Measurements from ENCODE around the gene SUSD3.
"Not testable (repeated sequence)": the region's sequence is repeated elsewhere in the genome, so short reads cannot be mapped to it uniquely, and the experiment has no call there.

SUSD3 gene

DNA sequence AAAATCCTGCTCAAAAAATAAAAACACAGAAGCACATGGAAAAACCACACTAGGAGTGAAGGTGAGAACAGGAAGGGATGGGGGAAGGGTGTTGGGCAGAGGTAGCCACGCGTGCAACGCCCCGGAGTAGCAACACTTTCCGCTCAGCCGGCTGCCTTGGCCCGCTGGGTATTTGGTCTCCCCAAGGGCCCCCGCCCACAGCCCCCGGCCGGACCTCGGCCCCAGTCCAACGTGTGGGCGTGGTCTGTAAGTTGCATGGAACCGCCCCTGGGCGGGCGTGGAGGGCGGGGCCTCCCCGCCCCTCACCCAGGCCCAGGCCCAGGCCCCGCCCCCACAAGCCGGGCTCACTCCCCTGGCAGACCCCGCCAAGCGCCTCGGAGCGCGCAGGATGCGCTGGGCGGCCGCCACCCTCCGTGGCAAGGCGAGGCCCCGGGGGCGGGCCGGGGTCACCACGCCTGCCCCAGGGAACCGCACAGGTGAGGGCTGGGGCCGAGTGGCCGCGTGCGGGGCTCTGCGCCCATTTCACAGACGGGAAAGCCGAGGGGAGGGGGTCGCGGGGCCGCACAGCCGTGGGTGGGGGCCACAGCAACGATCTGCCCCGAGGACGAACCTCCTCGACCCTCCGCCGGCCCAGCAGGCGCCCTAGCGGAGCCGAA is at the start of gene SUSD3:
SUSD3 (plus strand) TSS at position 347 of the 656 bp plus-strand sequence; CDS start at position 389, 42 bp downstream.
- DNase-seq: no peak

DNA sequence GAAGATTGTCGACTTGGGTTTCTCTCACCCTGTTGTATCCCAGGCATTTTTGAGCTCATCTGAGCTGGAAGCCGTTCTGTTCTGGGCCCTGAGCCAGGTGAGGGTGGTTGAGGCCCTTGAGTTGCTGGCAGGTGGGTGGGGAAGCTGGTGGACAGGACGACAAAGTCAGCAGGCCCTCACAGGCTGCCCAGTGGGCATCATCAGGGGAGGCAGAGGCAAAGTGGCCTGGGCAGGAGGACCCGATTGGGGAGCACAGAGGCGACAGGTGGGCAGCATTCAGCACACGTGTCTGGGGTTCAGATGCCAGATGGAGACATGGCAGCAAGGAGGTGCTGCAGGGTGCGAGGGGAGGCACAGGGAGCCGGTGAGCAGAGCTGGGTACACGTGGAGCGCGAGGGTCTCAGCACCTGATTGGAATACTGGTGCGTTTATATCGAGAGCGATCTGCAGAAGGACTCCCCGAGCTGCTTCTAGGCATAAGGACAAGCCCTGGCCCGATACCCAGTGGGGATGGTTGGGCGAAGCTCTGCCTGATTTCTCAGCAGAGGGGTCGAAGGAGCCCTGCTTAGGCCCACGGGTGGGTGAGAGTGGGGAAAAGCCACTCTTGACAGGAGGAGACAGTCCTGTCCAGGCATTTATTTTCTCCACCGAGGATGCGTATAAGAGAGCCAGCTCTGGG is 49.0 kb upstream of the SUSD3 start:
- DNase-seq: no peak

DNA sequence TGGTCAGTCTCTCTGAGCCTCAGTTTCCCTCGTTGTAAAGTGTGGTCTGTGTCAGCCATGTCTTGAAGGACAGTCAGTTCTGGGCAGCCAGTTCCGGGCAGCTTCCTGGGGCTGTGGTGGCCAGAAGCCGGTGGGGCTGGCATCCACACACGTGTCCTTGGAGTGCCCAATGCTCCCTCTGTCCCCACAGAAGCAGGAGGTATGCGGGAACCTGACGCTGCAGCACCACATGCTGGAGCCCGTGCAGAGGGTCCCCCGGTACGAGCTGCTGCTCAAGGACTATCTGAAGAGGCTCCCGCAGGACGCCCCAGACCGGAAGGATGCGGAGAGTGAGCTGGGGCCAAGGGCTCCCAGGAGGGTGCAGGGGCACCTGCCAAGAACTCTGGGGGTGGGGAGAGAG is 48.4 kb upstream of the SUSD3 start:
- no peak for DNase-seq

DNA sequence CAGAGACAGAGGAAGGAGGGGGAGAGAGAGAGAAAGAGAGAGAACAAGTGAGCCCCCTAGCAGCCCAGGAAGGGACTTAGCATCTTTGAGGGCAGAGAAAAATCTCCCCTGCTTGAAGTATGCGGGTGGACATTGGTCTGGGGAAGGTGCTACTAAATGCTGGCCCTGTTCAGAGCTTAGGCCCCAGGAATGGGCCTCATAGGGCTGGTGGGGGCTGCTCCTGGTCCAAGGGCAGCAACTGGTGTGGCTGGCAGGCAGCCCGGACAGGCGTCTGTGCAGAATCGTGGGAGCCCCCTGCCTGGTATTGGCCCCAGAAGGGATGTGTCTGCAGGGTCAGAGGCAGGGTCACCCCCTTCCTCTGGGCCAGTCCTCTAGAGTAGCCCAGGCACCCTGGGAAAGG is 47.8 kb upstream of the SUSD3 start:
- DNase-seq: no peak

DNA sequence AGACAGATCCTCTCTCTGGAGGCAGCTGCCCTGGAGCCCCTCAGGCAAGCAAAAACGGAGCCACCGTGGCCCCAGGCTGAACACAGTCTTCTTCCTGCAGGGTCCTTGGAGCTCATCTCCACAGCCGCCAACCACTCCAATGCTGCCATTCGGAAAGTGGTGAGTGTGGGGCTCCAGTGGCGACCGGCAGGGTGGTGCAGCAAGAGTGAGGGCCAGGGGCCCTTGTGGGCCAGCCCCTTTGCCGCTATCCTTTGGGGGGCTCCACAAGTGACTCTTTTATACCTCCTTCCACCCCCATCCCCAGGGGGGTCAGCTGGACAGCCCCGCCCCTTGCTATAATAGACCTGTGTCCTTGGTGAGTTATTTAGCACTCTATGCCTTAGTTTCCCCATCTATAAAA is 47.4 kb upstream of the SUSD3 start:
- no peak for DNase-seq

DNA sequence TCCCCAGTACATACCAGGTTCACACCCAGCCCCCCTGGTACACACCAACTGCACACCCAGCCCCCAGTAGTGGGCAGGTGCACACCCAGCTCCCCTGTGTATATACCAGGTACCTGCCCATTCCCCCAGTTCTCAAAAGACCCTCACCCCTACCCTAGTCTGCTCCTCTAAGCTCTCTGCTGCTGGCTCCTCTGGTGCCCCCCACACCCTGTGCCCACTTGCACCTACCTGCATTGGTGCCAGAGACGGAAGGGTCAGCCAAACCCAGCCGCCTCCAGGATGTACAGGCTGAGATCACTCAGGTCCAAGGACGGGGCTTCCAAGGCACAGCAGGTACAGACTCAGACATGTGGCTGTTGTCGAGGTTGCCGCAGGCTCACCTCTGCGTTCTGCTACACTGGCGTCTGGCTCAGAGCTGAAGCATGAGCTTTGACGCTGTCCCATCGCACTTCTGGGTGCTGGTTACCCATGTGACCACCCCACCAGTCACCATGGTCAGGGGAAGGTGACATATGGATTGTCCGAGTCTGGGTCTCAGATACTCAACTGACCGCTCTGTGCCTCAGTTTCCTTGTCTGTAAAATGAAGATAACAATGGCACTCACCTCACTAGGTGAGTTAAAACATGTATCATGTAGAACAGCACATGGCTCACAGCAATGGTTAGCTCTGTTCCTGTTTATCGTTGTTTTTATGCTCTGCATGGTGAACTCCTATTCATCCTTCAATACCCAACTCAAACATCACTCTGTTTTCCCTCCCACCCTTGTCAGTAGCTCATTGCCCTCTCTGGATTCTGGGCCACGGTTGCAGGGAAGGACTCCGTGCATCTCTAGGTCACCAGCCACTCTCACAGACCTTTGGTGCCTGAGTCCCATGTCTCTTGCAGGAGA is 45.3 kb upstream of the SUSD3 start:
- DNase-seq: no peak

DNA sequence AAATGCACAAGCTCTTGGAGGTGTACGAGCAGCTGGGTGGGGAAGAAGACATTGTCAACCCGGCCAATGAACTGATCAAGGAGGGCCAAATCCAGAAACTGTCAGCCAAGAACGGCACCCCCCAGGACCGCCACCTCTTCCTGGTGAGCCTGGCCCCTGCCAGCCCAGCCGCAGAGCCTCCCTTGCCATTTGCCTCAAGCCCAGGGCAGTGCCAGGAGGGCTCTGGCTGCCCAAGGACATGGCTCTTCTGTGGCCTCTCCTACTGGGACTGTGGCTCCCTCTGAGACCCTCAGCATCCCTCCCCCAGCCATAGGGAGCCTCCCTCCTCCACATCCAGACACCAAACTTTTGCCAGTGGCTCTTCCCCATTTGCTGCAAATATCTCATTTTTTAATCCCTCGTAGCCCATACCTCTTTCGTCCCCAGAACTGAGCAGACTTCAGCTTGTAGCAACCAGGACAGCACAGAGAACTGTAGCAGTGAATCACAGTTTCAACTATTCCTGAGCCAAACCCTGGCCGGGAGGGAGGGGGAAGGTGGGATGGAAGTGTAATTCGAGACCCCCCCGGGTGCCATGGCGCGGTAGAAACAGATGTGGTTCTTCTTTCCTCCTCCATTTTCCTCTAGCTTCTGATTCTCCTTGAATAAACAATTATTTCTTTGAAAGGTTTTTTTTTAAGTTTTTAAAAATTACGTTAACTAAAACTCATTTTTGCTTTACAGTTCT is 44.5 kb upstream of the SUSD3 start:
- no peak for DNase-seq

DNA sequence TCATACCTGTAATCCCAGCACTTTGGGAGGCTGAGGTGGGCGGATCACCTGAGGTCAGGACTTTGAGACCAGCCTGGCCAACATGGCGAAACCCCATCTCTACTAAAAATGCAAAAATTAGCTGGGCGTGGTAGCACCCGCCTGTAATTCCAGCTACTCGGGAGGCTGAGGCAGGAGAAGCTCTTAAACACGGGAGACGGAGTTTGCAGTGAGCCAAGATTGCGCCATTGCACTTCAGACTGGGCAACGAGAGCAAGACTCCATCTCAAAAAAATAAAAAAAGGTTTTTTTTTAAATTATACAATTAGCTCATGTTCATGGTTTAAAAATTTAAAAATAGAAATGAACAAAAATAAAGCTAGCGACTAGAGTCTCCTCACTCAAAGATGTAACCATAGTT is 43.3 kb upstream of the SUSD3 start:
- not testable (repeated sequence) for DNase-seq

DNA sequence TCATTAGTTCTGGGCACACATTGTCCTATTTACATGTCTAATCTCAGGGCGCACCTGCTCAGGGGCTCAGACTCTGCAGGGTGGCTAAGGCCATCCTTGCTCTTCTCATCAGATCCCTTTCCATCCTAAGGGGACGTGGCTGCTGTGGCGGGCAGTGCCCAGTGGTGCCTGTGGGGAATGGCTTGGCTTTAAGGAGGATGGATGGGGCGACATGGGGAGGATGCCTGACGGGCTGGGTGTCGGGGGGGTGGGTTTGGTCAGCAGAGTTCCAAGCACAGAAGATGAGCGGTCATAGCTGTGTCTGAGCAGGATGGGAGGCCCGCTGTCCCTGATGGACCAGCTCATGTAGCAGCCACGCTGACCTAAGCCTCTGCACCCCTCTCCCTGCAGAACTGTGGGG is 40.9 kb upstream of the SUSD3 start:
- DNase-seq: no peak

DNA sequence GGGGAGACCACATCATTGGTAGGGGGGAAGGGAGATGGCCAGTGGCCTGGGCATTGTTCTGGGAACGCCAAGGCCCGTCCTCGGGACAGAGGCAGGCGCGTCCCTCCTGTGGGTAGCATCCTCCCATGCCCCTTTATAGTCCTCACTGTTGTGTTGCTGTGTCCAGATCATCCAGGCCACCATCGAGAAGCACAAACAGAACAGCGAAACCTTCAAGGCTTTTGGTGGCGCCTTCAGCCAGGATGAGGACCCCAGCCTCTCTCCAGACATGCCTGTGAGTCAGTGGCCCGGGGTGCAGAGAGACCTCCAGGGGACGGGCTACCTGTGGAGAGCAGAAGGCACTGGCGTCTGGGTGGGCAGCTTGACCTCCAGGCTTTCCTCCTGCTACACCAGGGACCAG is 38.4 kb upstream of the SUSD3 start:
- no peak for DNase-seq

DNA sequence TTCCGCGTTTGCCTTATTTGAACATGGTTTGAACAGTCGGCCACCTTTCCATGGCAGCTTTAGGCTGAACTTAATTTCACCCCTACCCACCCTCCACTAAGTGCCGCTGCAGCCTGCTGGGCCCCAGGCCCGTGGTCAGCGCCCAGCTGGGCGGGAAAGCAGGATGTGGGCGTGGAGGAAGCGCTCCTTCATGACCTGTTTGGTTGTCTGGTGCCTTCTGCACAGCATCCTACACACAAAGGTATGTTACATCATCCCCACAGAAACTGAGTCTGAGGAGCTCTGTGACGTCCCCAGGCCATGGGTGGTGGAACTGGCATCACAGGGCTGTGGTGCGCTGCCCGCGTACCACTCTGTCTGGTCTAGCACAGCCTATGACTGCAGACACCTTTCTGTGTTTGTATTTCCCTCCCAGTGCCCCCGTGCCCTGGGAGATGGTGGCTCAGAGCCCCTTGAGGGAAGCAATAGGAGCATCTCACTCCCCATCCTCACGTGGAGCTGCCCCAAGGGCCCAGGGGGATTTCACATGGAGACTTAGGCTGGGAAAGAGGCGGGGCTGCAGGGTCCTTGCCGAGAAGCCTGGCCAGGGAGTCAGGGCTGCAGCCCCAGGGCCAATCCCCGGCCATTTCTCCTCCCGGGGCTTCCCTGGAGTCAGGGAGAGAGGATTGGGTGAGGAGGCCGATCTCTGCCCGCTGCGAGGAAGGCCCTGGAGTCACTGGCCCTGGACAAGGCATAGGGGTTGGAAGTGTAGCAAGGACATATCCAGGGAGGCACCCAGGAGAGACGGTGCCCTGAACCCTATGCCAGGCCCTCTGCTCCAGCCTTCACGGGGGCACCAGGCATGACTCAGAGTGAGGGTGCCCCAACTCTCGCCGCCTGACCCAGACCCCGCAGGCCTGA is 37.5 kb upstream of the SUSD3 start:
- DNase-seq: no peak

DNA sequence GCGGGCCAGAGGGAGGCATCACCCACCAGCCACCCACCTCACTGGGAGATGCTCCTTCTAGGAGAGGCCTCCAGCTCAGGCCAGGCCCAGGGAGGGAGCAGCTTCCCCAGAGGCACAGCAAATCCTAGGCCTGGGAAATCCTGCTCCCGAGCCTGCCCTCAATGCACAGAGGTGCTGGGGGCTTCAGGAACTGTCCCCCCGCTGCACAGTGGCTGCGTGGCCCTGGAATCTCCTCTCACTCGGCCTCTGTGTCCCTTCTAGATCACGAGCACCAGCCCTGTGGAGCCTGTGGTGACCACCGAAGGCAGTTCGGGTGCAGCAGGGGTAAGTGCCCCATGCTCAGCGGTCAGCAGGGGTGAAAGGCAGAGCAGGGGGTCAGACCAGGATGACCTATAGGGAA is 36.4 kb upstream of the SUSD3 start:
- no peak for DNase-seq

DNA sequence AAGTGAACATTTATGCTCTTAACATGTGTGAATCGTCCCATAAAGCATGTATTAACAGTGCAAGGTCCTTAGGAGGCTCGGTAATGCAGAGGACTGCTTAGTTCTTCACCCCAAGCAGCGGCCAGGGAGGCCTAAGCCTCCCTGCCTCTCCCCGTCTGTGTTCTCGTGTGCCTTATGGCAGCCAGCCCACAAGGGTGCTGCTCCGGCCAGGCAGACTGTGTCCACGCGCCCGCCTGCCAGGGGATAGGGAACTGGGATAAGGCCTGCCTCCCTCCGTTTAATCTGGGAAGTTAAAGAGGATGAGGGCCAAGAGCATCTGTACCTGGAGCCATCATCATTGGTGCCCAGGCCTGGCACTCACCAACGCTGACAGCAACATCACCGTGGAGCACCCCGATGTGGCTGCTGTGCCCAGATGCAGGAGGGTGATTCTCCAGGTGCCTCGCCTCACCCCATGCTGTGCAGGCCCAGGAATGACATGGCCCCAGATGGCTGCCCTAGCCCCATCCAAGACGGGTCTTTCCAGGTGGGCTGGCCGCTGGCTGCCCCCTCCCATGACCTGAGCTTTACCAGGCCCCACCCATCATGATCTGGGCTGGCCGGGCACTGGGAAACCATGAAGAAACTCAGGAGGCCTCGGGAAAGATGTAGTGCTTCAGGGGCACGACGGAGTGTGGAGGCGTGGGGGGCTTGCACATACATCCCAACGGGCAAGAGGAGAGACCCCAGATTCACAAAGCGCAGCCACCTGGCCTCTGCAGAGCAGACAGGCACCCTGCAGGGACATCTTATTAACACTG is 35.6 kb upstream of the SUSD3 start:
- no peak for DNase-seq

DNA sequence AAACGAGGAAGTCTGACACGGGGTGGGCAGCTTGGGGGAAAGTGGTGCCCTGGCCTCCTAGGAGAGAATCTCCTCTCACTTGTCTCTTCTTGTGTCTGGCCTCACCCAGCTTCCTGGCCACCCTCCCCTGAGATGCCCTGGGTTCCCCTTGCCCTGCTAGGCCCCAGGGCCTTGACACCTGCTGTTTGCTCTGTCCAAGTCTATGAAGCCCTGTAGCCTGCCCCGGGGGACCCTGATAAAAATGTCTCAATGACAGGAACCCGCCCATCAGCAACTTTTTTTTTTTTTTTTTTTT is 35.0 kb upstream of the SUSD3 start:
- DNase-seq: no peak

DNA sequence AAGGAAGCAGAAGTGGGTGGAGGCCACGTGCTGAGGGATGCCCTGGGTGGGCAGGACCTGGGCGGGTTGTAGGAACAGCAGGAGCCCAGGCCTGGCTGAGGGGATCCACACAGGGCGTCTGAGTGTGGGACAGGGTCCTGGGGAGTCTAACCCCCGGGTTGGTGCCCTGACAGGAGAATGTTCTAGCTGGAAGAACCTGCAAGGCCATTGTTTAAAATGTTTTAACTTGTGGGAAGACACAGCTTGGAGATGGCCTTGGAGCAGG is 33.9 kb upstream of the SUSD3 start:
- no peak for DNase-seq

DNA sequence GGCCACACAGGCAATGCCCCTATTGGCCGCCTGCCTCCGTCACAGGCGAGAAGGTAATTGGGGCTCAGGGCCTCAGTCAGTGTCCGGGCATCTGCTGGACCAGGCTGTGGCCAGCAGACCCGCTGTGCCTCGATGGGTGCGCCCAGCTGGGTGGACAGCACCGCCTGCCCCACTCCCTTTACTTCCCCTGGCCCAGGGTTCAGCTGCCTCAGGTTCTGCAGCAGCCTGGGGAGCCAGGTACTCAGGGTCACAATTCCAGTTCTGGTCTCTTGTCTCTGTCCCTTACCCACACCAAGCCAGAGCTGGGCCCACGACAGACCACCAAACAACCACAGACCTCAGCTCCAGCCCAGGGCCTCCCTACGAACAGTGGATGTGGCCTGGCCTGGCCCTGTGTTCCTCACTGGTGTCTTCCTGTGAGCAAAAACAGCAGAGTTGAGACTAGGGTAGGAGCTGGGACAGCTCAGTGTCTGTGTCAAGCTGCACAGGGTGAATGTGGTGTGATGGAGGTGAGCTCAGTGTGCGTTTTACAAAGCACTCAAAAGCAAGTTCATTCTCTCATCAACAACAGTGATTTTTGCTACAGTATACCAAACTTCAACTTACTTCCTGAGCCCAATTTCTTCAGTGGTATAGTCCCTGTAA is 33.4 kb upstream of the SUSD3 start:
- DNase-seq: no peak

DNA sequence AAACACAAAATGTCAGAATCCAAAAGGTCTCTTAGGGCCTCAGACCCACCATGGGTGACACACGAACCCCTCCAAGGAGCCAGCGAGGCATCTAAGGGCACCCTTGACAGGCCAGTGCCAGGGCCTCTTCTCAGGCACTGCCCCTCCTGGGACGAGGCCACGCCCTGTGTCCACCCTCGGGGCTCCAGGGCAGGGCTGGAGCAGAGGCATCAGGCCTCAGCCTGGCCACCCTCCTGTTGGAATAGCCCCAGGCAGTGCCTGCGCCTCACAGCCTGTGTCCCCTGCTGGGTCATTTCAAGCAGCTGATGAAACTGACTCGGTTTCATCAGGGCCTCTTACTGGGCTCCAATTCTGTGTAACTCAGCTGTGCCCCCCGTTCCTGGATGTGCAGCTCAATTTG is 32.8 kb upstream of the SUSD3 start:
- no peak for DNase-seq

DNA sequence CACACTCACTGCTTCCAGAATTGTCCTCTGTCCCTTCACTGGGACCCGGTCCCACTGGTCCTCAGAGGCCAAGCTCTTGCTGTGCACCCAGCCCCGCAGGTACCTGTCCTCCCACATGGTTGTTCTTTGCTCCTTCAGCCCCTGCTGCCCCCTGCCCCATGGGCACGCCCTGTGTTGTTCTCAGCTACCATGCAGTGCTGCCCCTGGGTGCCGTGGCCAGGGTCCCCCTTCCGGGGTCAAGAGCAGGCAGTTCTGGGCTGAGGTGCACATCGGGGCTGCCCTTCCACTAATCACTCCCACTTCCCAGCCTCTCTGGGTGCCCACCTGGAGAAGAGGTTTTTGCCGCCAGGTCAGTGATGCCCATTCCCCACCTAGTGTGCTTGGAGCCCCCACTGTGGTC is 31.9 kb upstream of the SUSD3 start:
- DNase-seq: no peak

DNA sequence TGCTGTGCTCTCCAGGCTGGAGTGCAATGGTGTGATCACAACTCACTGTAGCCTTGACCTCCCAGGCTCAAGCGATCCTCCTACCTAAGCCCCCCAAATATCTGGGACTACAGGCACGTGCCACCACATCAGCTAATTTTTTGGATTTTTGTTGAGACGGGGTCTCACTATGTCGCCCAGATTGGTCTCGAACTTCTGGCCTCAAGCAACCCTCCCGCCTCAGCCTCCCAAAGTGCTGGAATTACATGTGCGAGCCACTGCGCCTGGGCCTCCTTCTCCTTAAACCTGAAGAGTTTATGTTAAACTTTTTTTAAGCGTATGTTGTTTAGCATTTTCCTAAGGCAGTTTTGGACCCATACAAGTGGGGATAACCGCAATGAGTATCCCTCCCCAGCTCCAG is 30.8 kb upstream of the SUSD3 start:
- DNase-seq: no peak

DNA sequence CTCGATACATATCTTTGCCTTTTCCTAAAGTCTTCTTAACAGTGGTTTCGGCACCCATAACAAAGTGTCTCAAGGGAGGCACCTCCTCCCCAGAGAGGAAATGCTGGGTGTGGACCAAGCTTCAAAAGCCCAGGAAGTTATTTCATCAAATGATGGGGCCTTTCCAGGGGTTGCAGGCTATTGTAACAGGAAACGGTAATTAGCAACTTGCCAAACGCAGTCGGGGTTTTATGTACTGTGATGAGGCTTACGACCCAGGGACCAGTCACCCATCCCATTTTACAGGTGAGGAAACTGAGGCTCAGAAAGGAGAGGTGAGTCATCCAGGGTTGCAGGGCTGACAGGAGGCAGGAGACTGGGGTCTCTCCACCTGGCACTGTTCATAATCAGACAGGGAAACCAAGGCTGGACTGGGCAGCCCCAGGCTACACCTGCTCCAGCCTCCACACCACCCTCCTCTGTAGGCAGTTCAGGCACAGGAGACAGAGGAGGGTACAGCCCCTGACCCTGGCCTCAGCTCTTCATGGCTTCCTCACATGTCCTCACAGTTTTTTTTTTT is 30.0 kb upstream of the SUSD3 start:
- DNase-seq: no peak

Data from NCI-H1105 treated with DMSO at 0.1 percent for 48 hours (cell line).